HFF-Myc (cell line): Measurements from ENCODE around the gene RRAGB.

Experiments used
- DNase-seq: peaks from one replicate; pipeline ENCODE4 v3.0.0-alpha.2; 2011; ENCODE audit warnings: low read depth; ENCODE audit errors: extremely low read depth
- H3K4me3 ChIP-seq: replicated peaks from 2 replicates; pipeline ENCODE4 v1.5.1; 2011; ENCODE audit warnings: low read depth, mild to moderate bottlenecking, control low read depth, low read length
- CTCF ChIP-seq: IDR thresholded peaks from 2 replicates; pipeline ENCODE4 v1.5.1; 2012; ENCODE audit warnings: mild to moderate bottlenecking, low read depth, low read length, control low read depth; ENCODE audit errors: missing control alignments

The RRAGB gene

GRCh38 chrX:55709735-55710134 lies 7.8 kb upstream of the RRAGB start:
- no peak overlapping the region for H3K4me3 ChIP-seq
- DNase-seq = no peak
- TF ChIP-seq CTCF = no peak

DNA sequence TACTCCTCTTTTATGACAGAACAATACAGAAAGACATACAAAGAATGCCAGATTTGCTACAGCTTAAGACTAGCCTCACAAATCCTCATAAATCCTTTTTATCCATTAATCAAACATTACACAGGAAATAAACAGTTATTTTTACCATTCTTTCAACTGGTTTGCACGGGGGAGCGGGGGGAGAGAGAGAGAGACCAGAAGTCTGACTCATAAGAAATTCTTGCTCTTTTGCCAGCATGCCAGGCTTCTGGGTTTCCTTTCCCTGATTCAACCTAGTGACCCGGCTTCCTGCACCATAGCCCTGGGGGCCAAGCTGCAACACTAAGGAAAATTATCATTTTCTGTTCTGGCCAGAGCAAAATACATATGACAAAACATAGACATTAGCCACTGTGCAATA lies 6.8 kb upstream of the RRAGB start:
- TF ChIP-seq CTCF = no peak
- no peak for DNase-seq
- no peak overlapping the region for H3K4me3 ChIP-seq

- no peak overlapping the region for H3K4me3 ChIP-seq
- no peak for TF ChIP-seq CTCF
- no peak for DNase-seq
Measured at GRCh38 chrX:55713631-55714030, 3.9 kb upstream of the RRAGB start.

DNA sequence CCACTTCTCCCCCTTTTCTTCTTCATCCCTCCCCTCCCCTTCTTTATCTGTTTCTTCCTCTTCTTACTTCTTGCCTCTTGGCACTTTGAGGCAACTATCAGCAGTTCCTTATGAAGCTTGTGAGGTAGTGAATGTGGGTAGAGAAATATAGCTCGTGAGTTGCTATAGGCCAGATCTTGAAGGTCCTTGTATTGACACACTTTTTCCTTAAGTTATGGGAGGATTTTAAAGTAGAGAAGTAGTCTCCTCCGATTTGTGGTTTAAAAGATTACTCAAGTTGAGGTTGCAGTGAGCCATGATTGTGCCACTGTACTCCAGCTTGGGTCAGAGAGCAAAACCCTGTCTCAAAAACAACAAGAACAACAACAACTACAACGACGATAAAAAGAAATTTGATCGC lies 3.4 kb upstream of the RRAGB start:
- TF ChIP-seq CTCF = no peak
- no peak for DNase-seq

GRCh38 chrX:55715847-55716246 lies 1.7 kb upstream of the RRAGB start:
- no peak for TF ChIP-seq CTCF
- no peak for DNase-seq
- H3K4me3 ChIP-seq = no peak overlapping the region

More for the DNA sequence above, 3.4 kb upstream of the RRAGB start:
- no peak overlapping the region for H3K4me3 ChIP-seq

DNA sequence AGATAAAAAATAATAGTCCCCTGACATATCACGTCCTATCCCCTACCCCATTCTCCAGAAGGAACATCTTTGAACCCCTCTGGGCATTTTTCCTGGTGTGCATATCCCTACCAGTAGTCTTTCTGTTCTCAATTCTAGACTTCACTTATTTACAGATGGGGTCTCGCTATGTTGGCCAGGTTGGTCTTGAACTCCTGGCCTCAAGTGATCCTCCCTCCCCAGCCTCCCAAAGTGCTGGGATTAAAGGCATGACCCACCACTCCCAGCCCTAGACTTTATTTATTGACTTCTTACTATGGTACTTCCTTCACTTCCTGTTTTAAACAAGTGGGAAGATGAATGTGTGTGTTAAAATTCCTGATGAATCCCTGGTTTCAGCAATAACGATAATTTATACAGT lies 612 bp upstream of the RRAGB start:
- TF ChIP-seq CTCF = no peak
- no peak for DNase-seq
- H3K4me3 ChIP-seq = peak overlapping the region; percentile 66; the same call in 1 of the 2 replicates

DNA sequence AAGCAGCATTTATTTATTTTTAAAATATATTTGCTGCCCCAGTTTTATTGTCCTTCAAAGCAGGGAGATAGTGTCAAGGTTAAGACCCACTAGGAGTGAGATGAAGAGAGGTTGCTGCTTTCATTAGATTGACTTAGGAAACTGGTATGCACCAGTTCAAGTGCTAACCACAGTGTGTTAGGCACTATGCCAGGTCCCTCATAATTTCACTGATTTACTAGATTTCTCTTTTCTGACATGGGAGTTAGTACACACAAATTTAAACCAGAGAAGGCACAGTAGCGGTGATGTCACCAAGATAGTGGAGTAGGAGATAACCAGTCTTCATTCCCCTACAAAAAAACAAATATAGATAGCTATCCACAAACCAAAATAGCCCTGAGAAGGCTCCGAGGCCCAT lies 14.3 kb downstream of the RRAGB start:
- no peak for DNase-seq

More for the DNA sequence above, 14.3 kb downstream of the RRAGB start:
- no peak for TF ChIP-seq CTCF
- H3K4me3 ChIP-seq = no peak overlapping the region
